ENCODE data around the gene OAT.
"Not testable (repeated sequence)": the region's sequence is repeated elsewhere in the genome, so short reads cannot be mapped to it uniquely, and the experiment has no call there.

OAT gene

GRCh38 chr10:124447751-124448466, 29.2 kb upstream of the OAT start:
- Histone ChIP-seq H3K27ac (ENCODE audit: low read depth in 2 of 2, low read length in 2 of 2) (no peak overlapping the region), H3K9me3 (ENCODE audit: control insufficient read depth in 2 of 2, low read length in 2 of 2) (no peaks in the 10 kb centered on the region), H3K36me3 (ENCODE audit: control insufficient read depth in 2 of 2, insufficient read depth in 2 of 2, low read length in 2 of 2) (no peaks in the 10 kb centered on the region), H3K4me1 (ENCODE audit: control insufficient read depth in 2 of 2, insufficient read depth in 2 of 2, low read length in 2 of 2) (peaks cover 3 to 8% of the 10 kb centered on the region in 2 donors), H3K4me3 (ENCODE audit: low read length in 2 of 2) (no peak overlapping the region), H3K9ac (ENCODE audit: low read depth in 1 of 2, low read length in 2 of 2) (no peak overlapping the region), H3K27me3 (ENCODE audit: control insufficient read depth in 2 of 2, insufficient read depth in 2 of 2, low read length in 2 of 2) (peaks cover 44 to 53% of the 10 kb centered on the region in 2 donors)

GRCh38 chr10:124446830-124447750, 28.4 kb upstream of the OAT start:
- peaks cover 40 to 50% of the 10 kb centered on the region in 2 donors for H3K27me3 ChIP-seq (ENCODE audit: control insufficient read depth in 2 of 2, insufficient read depth in 2 of 2, low read length in 2 of 2)
- H3K4me3 ChIP-seq (ENCODE audit: low read length in 2 of 2): no peak overlapping the region
- H3K27ac ChIP-seq (ENCODE audit: low read depth in 2 of 2, low read length in 2 of 2): no peak overlapping the region
- peaks cover 3 to 8% of the 10 kb centered on the region in 2 donors for H3K4me1 ChIP-seq (ENCODE audit: control insufficient read depth in 2 of 2, insufficient read depth in 2 of 2, low read length in 2 of 2)
- no peaks in the 10 kb centered on the region for H3K36me3 ChIP-seq (ENCODE audit: control insufficient read depth in 2 of 2, insufficient read depth in 2 of 2, low read length in 2 of 2)
- H3K9me3 ChIP-seq (ENCODE audit: control insufficient read depth in 2 of 2, low read length in 2 of 2): no peaks in the 10 kb centered on the region
- no peak overlapping the region for H3K9ac ChIP-seq (ENCODE audit: low read depth in 1 of 2, low read length in 2 of 2)

- H3K4me3 ChIP-seq (ENCODE audit: low read length in 2 of 2); H3K9me3 ChIP-seq (ENCODE audit: control insufficient read depth in 2 of 2, low read length in 2 of 2); H3K9ac ChIP-seq (ENCODE audit: low read depth in 1 of 2, low read length in 2 of 2); H3K4me1 ChIP-seq (ENCODE audit: control insufficient read depth in 2 of 2, insufficient read depth in 2 of 2, low read length in 2 of 2); H3K36me3 ChIP-seq (ENCODE audit: control insufficient read depth in 2 of 2, insufficient read depth in 2 of 2, low read length in 2 of 2); H3K27ac ChIP-seq (ENCODE audit: low read depth in 2 of 2, low read length in 2 of 2): not testable (repeated sequence)
- H3K27me3 ChIP-seq (ENCODE audit: control insufficient read depth in 2 of 2, insufficient read depth in 2 of 2, low read length in 2 of 2): peaks cover 9 to 10% of the 10 kb centered on the region in 2 donors
Observed at GRCh38 chr10:124441694-124442093, 23.0 kb upstream of the OAT start.

- H3K9ac ChIP-seq (ENCODE audit: low read depth in 1 of 2, low read length in 2 of 2): no peak overlapping the region
- no peaks in the 10 kb centered on the region for H3K4me1 ChIP-seq (ENCODE audit: control insufficient read depth in 2 of 2, insufficient read depth in 2 of 2, low read length in 2 of 2)
- no peaks in the 10 kb centered on the region for H3K36me3 ChIP-seq (ENCODE audit: control insufficient read depth in 2 of 2, insufficient read depth in 2 of 2, low read length in 2 of 2)
- no peaks in the 10 kb centered on the region for H3K27me3 ChIP-seq (ENCODE audit: control insufficient read depth in 2 of 2, insufficient read depth in 2 of 2, low read length in 2 of 2)
- H3K9me3 ChIP-seq (ENCODE audit: control insufficient read depth in 2 of 2, low read length in 2 of 2): no peaks in the 10 kb centered on the region
- no peak overlapping the region for H3K27ac ChIP-seq (ENCODE audit: low read depth in 2 of 2, low read length in 2 of 2)
- H3K4me3 ChIP-seq (ENCODE audit: low read length in 2 of 2): no peak overlapping the region
Observed at GRCh38 chr10:124436191-124436638, 17.5 kb upstream of the OAT start.

GRCh38 chr10:124435683-124436082, 17.0 kb upstream of the OAT start:
- H3K4me3 ChIP-seq (ENCODE audit: low read length in 2 of 2); H3K36me3 ChIP-seq (ENCODE audit: control insufficient read depth in 2 of 2, insufficient read depth in 2 of 2, low read length in 2 of 2); H3K27me3 ChIP-seq (ENCODE audit: control insufficient read depth in 2 of 2, insufficient read depth in 2 of 2, low read length in 2 of 2); H3K27ac ChIP-seq (ENCODE audit: low read depth in 2 of 2, low read length in 2 of 2); H3K9me3 ChIP-seq (ENCODE audit: control insufficient read depth in 2 of 2, low read length in 2 of 2); H3K4me1 ChIP-seq (ENCODE audit: control insufficient read depth in 2 of 2, insufficient read depth in 2 of 2, low read length in 2 of 2); H3K9ac ChIP-seq (ENCODE audit: low read depth in 1 of 2, low read length in 2 of 2): not testable (repeated sequence)

GRCh38 chr10:124433461-124433860, 14.7 kb upstream of the OAT start:
- Histone ChIP-seq H3K9me3 (ENCODE audit: control insufficient read depth in 2 of 2, low read length in 2 of 2) (no peaks in the 10 kb centered on the region), H3K9ac (ENCODE audit: low read depth in 1 of 2, low read length in 2 of 2) (no peak overlapping the region), H3K4me3 (ENCODE audit: low read length in 2 of 2) (no peak overlapping the region), H3K27ac (ENCODE audit: low read depth in 2 of 2, low read length in 2 of 2) (no peak overlapping the region), H3K36me3 (ENCODE audit: control insufficient read depth in 2 of 2, insufficient read depth in 2 of 2, low read length in 2 of 2) (no peaks in the 10 kb centered on the region), H3K4me1 (ENCODE audit: control insufficient read depth in 2 of 2, insufficient read depth in 2 of 2, low read length in 2 of 2) (no peaks in the 10 kb centered on the region), H3K27me3 (ENCODE audit: control insufficient read depth in 2 of 2, insufficient read depth in 2 of 2, low read length in 2 of 2) (peaks cover 0 to 7% of the 10 kb centered on the region in 2 donors)

GRCh38 chr10:124430077-124430476, 11.4 kb upstream of the OAT start:
- Histone ChIP-seq H3K4me1 (ENCODE audit: control insufficient read depth in 2 of 2, insufficient read depth in 2 of 2, low read length in 2 of 2) (no peaks in the 10 kb centered on the region), H3K27me3 (ENCODE audit: control insufficient read depth in 2 of 2, insufficient read depth in 2 of 2, low read length in 2 of 2) (peaks cover 0 to 7% of the 10 kb centered on the region in 2 donors), H3K36me3 (ENCODE audit: control insufficient read depth in 2 of 2, insufficient read depth in 2 of 2, low read length in 2 of 2) (no peaks in the 10 kb centered on the region), H3K4me3 (ENCODE audit: low read length in 2 of 2) (no peak overlapping the region), H3K9me3 (ENCODE audit: control insufficient read depth in 2 of 2, low read length in 2 of 2) (no peaks in the 10 kb centered on the region), H3K27ac (ENCODE audit: low read depth in 2 of 2, low read length in 2 of 2) (no peak overlapping the region), H3K9ac (ENCODE audit: low read depth in 1 of 2, low read length in 2 of 2) (no peak overlapping the region)

DNA sequence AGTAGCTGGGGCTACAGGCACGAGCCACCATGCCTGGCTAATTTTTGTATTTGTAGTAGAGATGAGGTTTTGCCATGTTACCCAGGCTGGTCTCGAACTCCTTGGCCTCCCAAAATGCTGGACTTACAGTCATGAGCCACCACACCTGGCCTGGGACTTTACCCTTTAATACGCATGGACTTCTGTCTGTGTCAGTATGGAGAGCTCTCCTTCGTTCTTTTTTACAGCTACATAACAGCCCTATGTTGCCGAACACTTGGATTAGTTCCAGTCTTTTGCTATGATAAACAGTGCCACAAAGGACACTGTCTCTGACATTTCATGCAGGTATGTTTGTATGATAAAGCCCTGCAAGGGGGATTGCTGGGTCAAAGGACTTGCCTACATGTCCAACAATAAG, 10.9 kb upstream of the OAT start:
- H3K27me3 ChIP-seq (ENCODE audit: control insufficient read depth in 2 of 2, insufficient read depth in 2 of 2, low read length in 2 of 2): peaks cover 0 to 7% of the 10 kb centered on the region in 2 donors
- H3K9me3 ChIP-seq (ENCODE audit: control insufficient read depth in 2 of 2, low read length in 2 of 2): no peaks in the 10 kb centered on the region
- H3K27ac ChIP-seq (ENCODE audit: low read depth in 2 of 2, low read length in 2 of 2): no peak overlapping the region
- H3K4me1 ChIP-seq (ENCODE audit: control insufficient read depth in 2 of 2, insufficient read depth in 2 of 2, low read length in 2 of 2): no peaks in the 10 kb centered on the region
- H3K36me3 ChIP-seq (ENCODE audit: control insufficient read depth in 2 of 2, insufficient read depth in 2 of 2, low read length in 2 of 2): no peaks in the 10 kb centered on the region
- no peak overlapping the region for H3K4me3 ChIP-seq (ENCODE audit: low read length in 2 of 2)
- H3K9ac ChIP-seq (ENCODE audit: low read depth in 1 of 2, low read length in 2 of 2): no peak overlapping the region

GRCh38 chr10:124428207-124428777, 9.6 kb upstream of the OAT start:
- H3K9ac ChIP-seq (ENCODE audit: low read depth in 1 of 2, low read length in 2 of 2): no peak overlapping the region
- H3K9me3 ChIP-seq (ENCODE audit: control insufficient read depth in 2 of 2, low read length in 2 of 2): no peaks in the 10 kb centered on the region
- H3K27me3 ChIP-seq (ENCODE audit: control insufficient read depth in 2 of 2, insufficient read depth in 2 of 2, low read length in 2 of 2): peaks cover 3 to 7% of the 10 kb centered on the region in 2 donors
- H3K36me3 ChIP-seq (ENCODE audit: control insufficient read depth in 2 of 2, insufficient read depth in 2 of 2, low read length in 2 of 2): no peaks in the 10 kb centered on the region
- no peak overlapping the region for H3K4me3 ChIP-seq (ENCODE audit: low read length in 2 of 2)
- no peaks in the 10 kb centered on the region for H3K4me1 ChIP-seq (ENCODE audit: control insufficient read depth in 2 of 2, insufficient read depth in 2 of 2, low read length in 2 of 2)
- H3K27ac ChIP-seq (ENCODE audit: low read depth in 2 of 2, low read length in 2 of 2): no peak overlapping the region
